Mucosa of descending colon (tissue), 3 donors: ENCODE measurements around the gene SLC9A9. TPM values are rescaled to one million over a fixed set of nuclear protein-coding genes. Genes with fewer than 3 reads are reported as not detected.

ENCODE experiments used
- ATAC-seq: fragments of 200-7000 bp; cut with Tn5 transposase; one replicate; pipeline ENCODE4 v1.9.1; 2020; ENCODE audit warnings: mild to moderate bottlenecking, moderate library complexity
- DNase-seq, 3 donors: peaks; one replicate each; pipeline ENCODE4 v3.0.0-alpha.2; 2020
- H3K36me3 ChIP-seq: fragments of 200-600 bp; one replicate; pipeline ENCODE4 v1.8.0; 2021; ENCODE audit warnings: low read depth, mild to moderate bottlenecking
- H3K4me1 ChIP-seq: fragments of 200-600 bp; one replicate; pipeline ENCODE4 v1.8.0; 2021; ENCODE audit warnings: low read depth, mild to moderate bottlenecking
- H3K4me3 ChIP-seq: fragments of 200-600 bp; one replicate; pipeline ENCODE4 v1.8.0; 2021; ENCODE audit warnings: mild to moderate bottlenecking
- H3K9me3 ChIP-seq: fragments of 200-600 bp; one replicate; pipeline ENCODE4 v1.8.0; 2021; ENCODE audit warnings: mild to moderate bottlenecking
- CTCF ChIP-seq: fragments of 200-600 bp; IDR thresholded peaks from one replicate; pipeline ENCODE4 v1.8.0; 2022; ENCODE audit warnings: antibody characterized with exemption, mild to moderate bottlenecking
- intact Hi-C, 2 donors: fragments of 100-400 bp; cut with DNase I in 1 of 2; cut with micrococcal nuclease in 1 of 2; formaldehyde crosslinking; loops; one replicate each; pipeline versions ENCODE4 v1.11.0 to v1.11.1; 2022; cut with DNase I, micrococcal nuclease
- total RNA-seq, 3 donors: library from RNA; stranded (reverse); fragmentation: NEBNext Ultra II Directional in 2 of 3; extraction: Animal tissue kit (Norgen Biotek cat#: 25700) in 2 of 3; gene quantifications; one replicate each; pipeline versions ENCODE4 v1.2.1 to v1.2.4, GENCODE V29; 2021 to 2023
- donor health status: DM: no; HTN: no; CAD: no; lungs with moderate emphysema.
- donor health status: DM: no; HTN: no; CAD: no.
- donor health status: DM: no; HTN: yes; CAD: no.

SLC9A9 gene
- total RNA-seq, 3 donors from 2014 or later: 3.2 to 18.2 (median 6.8) TPM

DNA sequence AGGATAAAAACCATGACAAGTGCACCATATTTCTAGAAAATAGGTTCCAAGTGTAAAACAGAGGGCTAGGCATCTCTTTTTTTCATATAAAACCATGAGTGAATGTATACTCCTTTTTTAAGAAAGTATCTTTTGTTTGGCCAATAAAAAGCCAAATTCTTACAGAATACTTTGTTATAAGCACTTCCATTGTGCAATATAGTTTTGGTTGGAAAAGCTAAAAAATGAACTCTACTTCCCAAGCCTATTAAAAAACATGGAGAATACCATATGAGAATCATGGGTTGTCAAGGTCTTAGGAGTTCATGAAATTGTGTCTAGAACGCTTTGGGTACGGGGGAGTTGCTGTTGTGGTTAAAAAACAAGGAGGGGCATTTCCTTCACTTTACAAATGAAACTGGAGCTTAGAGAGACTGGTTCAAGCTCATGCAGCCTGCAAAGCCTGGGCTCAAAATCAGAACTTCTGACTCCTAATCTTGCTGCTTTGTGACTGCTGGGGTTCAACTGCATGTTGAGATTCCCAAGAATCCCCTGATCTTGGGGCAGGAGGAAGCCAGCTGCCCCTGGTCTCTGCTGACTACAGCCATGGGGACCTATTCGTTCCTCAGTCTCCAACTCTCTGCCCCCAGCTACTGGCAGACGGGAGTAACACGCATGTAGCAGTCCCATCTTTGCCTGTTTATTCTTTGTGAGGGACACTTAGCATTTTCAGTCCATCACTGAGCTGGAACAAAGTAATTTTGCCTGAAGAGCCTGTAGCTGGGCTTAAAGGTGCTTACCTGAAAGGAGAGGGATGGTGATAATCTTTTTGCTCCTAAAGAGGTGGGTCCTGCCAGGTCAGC lies 499.6 kb downstream of the SLC9A9 start:
- Histone ChIP-seq H3K36me3 (no peaks in the 10 kb centered on the region), H3K4me3 (no peak overlapping the region), H3K9me3 (no peaks in the 10 kb centered on the region), H3K4me1 (no peaks in the 10 kb centered on the region)
- no peak for ATAC-seq
- no peak for DNase-seq
- intact Hi-C loops: no loop called here
- no peak for TF ChIP-seq CTCF

DNA sequence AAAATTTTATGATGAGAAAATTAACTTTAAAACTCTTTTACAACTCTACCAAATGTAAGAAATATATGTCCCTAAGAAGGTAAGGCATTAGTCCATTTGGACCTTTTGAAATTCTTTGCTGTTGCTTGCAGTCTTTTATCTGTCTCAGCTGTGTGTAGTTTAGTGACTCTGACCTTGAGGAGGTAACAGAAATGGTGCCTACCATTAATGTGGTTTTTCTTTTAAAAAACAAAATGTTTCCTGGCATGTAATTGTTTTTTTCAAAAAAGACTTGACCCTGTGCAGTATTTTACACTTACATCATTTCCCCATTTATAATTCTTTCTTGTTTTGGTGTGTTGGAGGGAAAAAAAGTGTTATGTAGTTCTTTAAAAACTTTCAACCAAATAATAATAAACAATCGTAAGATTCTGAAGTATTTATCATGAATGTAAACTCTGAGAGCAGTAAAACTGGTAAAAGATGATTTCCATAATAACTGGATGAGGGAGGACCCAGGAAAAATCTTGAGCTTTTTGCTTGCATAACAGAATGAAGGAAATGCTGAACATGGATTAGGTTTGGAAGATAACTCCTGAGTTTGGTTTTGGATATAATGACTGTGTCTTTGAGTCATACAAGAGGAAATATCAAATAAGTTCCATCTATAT lies 503.6 kb downstream of the SLC9A9 start:
- no peak for TF ChIP-seq CTCF
- DNase-seq (no peak), ATAC-seq (no peak)
- intact Hi-C loops: no loop called here
- H3K36me3 ChIP-seq: no peaks in the 10 kb centered on the region
- H3K4me3 ChIP-seq: no peak overlapping the region
- no peaks in the 10 kb centered on the region for H3K9me3 ChIP-seq
- no peaks in the 10 kb centered on the region for H3K4me1 ChIP-seq

- no peaks in the 10 kb centered on the region for H3K4me1 ChIP-seq
- no peak overlapping the region for H3K4me3 ChIP-seq
- intact Hi-C loops: no loop called here
- H3K9me3 ChIP-seq: no peaks in the 10 kb centered on the region
- no peaks in the 10 kb centered on the region for H3K36me3 ChIP-seq
- ATAC-seq (no peak), DNase-seq (no peak)
- no peak for TF ChIP-seq CTCF
Observed at GRCh38 chr3:143343944-143344343, 504.3 kb downstream of the SLC9A9 start.

DNA sequence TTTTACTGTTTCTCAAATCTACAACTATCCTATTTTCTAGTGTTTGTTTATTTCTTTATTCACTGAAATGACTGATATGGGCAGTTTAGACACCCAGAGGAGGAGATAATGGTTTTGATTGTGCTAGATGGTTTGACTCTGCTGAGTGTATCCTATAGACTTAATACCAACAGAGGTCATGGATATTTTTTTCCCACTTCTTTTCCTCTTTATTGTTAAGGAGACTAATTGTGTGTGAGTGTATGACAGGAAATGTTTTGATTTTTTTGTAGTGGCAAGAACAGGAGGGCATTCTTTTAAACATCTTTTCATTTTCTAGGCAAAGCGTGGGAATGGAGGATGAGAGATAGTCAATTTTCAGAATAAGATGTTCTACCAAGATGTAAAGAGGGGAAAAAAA lies 505.2 kb downstream of the SLC9A9 start:
- intact Hi-C loops: no loop called here
- Histone ChIP-seq H3K9me3 (no peaks in the 10 kb centered on the region), H3K4me3 (no peak overlapping the region), H3K4me1 (no peaks in the 10 kb centered on the region), H3K36me3 (no peaks in the 10 kb centered on the region)
- DNase-seq (no peak), ATAC-seq (no peak)
- no peak for TF ChIP-seq CTCF

- intact Hi-C loops: no loop called here
- Histone ChIP-seq H3K4me1 (no peaks in the 10 kb centered on the region), H3K4me3 (no peak overlapping the region), H3K36me3 (no peaks in the 10 kb centered on the region), H3K9me3 (no peaks in the 10 kb centered on the region)
- no peak for DNase-seq
- ATAC-seq: no peak
- TF ChIP-seq CTCF: no peak
Observed at GRCh38 chr3:143339451-143339850, 508.8 kb downstream of the SLC9A9 start.
